ENCODE measurements around the gene VAV2. TPM values are rescaled to one million over a fixed set of nuclear protein-coding genes. Genes with fewer than 3 reads are reported as not detected.

VAV2 gene
- total and polyA plus RNA-seq, 2 of the 4 experiments (the other 2 are of a cell fraction): 10.8 to 13.4 TPM

GRCh38 chr9:133798160-133798559 lies 194.0 kb downstream of the VAV2 start:
- dilution Hi-C loops (cut with HindIII; ENCODE audit: low sequenced_read_pairs, unreplicated experiment): loop anchor here (25.0 kb wide), 1 partner anchor 214 kb away; no protein-coding TSS in a partner anchor
- in situ Hi-C loops (cut with MboI; ENCODE audit: low sequenced_read_pairs): loop anchor here (25.0 kb wide), 1 partner anchor 339 kb away; the partner anchor contains the start of gene WDR5
- no peak overlapping the region for H4K91ac ChIP-seq (ENCODE audit: insufficient read depth, low read depth, low read length)
- no peak overlapping the region for H4K5ac ChIP-seq (ENCODE audit: low read depth, low read length)
- H3K14ac ChIP-seq (replicated peaks; ENCODE audit: low read depth, low read length): no peak overlapping the region
- H2AK9ac ChIP-seq (replicated peaks; ENCODE audit: low read depth, low read length, poor library complexity): peak overlapping the region; percentile 28
- H4K8ac ChIP-seq (ENCODE audit: low read depth in 2 of 2, low read length in 2 of 2): no peak overlapping the region
- H3K4me2 ChIP-seq (ENCODE audit: low read depth, low read length): no peak overlapping the region
- no TSS peak for BruUV-seq (replicated peaks)
- no peak overlapping the region for H2BK5ac ChIP-seq (ENCODE audit: low read depth, low read length, poor library complexity, severe bottlenecking)
- H3K9ac ChIP-seq (ENCODE audit: low read depth, low read length): no peak overlapping the region
- H2BK15ac ChIP-seq (ENCODE audit: low read depth, low read length): no peak overlapping the region
- H3K23ac ChIP-seq (ENCODE audit: low read depth, low read length): no peak overlapping the region
- no peak overlapping the region for H3K18ac ChIP-seq (ENCODE audit: low read depth, low read length)
- ChIA-PET POLR2A (ENCODE audit: unreplicated experiment) (no interaction called here), CTCF (no interaction called here)
- no peak overlapping the region for H2BK20ac ChIP-seq (ENCODE audit: low read depth, low read length)
- no peak overlapping the region for H3K4ac ChIP-seq (ENCODE audit: low read depth, low read length)
- DNase-seq (no peak), ATAC-seq (ENCODE audit: low read depth) (no peak)
- no peak overlapping the region for H3K4me3 ChIP-seq (ENCODE audit: insufficient read depth, low read depth, low read length)
- intact Hi-C loops (cut with micrococcal nuclease): no loop called here
- no peaks in the 10 kb centered on the region; a peak in 1 of 4 replicates for H3K79me1 ChIP-seq (ENCODE audit: low read depth in 1 of 2, low read length in 2 of 2)
- TF ChIP-seq BHLHE40 (IDR thresholded peaks at IDR 0.05; ENCODE audit: low read depth, low read length): no peak
- TF ChIP-seq CTCF (conservative IDR thresholded peaks at IDR 0.05; ENCODE audit: low read depth, low read length): no peak
- TF ChIP-seq ELK1 (IDR thresholded peaks at IDR 0.05; ENCODE audit: borderline replicate concordance, low read depth, low read length): no peak
- TF ChIP-seq RFX5 (IDR thresholded peaks at IDR 0.05; ENCODE audit: low read depth, low read length): no peak
- TF ChIP-seq MXI1 (IDR thresholded peaks at IDR 0.05; ENCODE audit: borderline replicate concordance, low read depth, low read length): no peak
- no peak for TF ChIP-seq FOS (IDR thresholded peaks at IDR 0.05; ENCODE audit: low read depth, low read length)
- no peak for TF ChIP-seq RAD21 (IDR thresholded peaks at IDR 0.05; ENCODE audit: low read length)
- no peak for TF ChIP-seq USF2 (IDR thresholded peaks at IDR 0.05; ENCODE audit: low read depth, low read length)
- no peak for TF ChIP-seq NFE2L2 (IDR thresholded peaks at IDR 0.05; ENCODE audit: low read depth, low read length)
- no peak for TF ChIP-seq CEBPB (IDR thresholded peaks at IDR 0.05; ENCODE audit: low read depth, low read length)
- no peak overlapping the region for H3K27ac ChIP-seq (ENCODE audit: insufficient read depth, low read length)
- H3K27me3 ChIP-seq (ENCODE audit: control insufficient read depth, insufficient read depth, low read length): no peaks in the 10 kb centered on the region
- no peak overlapping the region for H3K56ac ChIP-seq (ENCODE audit: extremely low read depth, insufficient read depth, low read length)
- no peaks in the 10 kb centered on the region for H3K9me1 ChIP-seq (ENCODE audit: insufficient read depth, low read length)
- 0 out of 2 replicates have a peak, but pooled peaks cover 7% of the 10 kb centered on the region for H4K20me1 ChIP-seq (ENCODE audit: insufficient read depth, low read length)
- 100% methylated on average over 5 of the region's 9 CpGs; no CpG with 5 or more reads in 1 of the 2 experiments for WGBS, 2 experiments (ENCODE audit: extremely low coverage in 2 of 2, insufficient read length in 1 of 2)
- no peak overlapping the region for H2AFZ ChIP-seq (replicated peaks; ENCODE audit: low read length, poor library complexity)
- peaks cover 1% of the 10 kb centered on the region; the same call in 1 of the 2 replicates for H3K4me1 ChIP-seq (ENCODE audit: control insufficient read depth, insufficient read depth, low read length)
- H2AK5ac ChIP-seq (ENCODE audit: low read depth, low read length): no peak overlapping the region
- H2BK120ac ChIP-seq (ENCODE audit: low read depth, low read length): no peak overlapping the region
- no peaks in the 10 kb centered on the region for H3K9me3 ChIP-seq (ENCODE audit: control insufficient read depth, insufficient read depth, low read length)
- peaks cover 13% of the 10 kb centered on the region; the same call in 1 of the 2 replicates for H3K36me3 ChIP-seq (ENCODE audit: control insufficient read depth, insufficient read depth, low read length)
